Psoas muscle (tissue), 8 donors: ENCODE data around the gene BICC1. TPM values are rescaled to one million over a fixed set of nuclear protein-coding genes. Genes with fewer than 3 reads are reported as not detected.

Experiments
- ATAC-seq, 4 donors: fragments of 200-7000 bp; cut with Tn5 transposase; one replicate each; pipeline ENCODE4 v1.9.1; 2020; ENCODE audit warnings: moderate library complexity in 3 of 4, mild to moderate bottlenecking in 2 of 4
- DNase-seq, 2 donors: peaks; one replicate each; pipeline ENCODE4 v3.0.0-alpha.2; 2020
- H3K27ac ChIP-seq: fragments of 200-600 bp; one replicate; pipeline ENCODE4 v1.8.0; 2022
- H3K27me3 ChIP-seq, 3 donors: fragments of 200-600 bp in 1 of 3; one replicate each; pipeline versions ENCODE4 v1.6.1 to v1.8.0; 2013 to 2022; ENCODE audit warnings: low read length in 2 of 3, mild to moderate bottlenecking in 2 of 3, moderate library complexity in 1 of 3; ENCODE audit not compliant: insufficient read depth in 3 of 3
- H3K36me3 ChIP-seq, 2 donors: fragments of 200-600 bp in 1 of 2; one replicate each; pipeline versions ENCODE4 v1.6.1 to v1.8.0; 2013 to 2022; ENCODE audit warnings: low read depth in 1 of 2, mild to moderate bottlenecking in 1 of 2, moderate library complexity in 1 of 2; ENCODE audit not compliant: insufficient read depth in 1 of 2
- H3K4me1 ChIP-seq: fragments of 200-600 bp; one replicate; pipeline ENCODE4 v1.8.0; 2022
- H3K4me3 ChIP-seq: fragments of 200-600 bp; one replicate; pipeline ENCODE4 v1.8.0; 2022; ENCODE audit warnings: mild to moderate bottlenecking
- H3K9me3 ChIP-seq: fragments of 200-600 bp; one replicate; pipeline ENCODE4 v1.8.0; 2022
- CTCF ChIP-seq: fragments of 200-600 bp; IDR thresholded peaks from one replicate; pipeline ENCODE4 v1.8.0; 2022; ENCODE audit warnings: antibody characterized with exemption
- WGBS, 3 donors: extraction: QIAGEN DNeasy Blood & Tissue Kit; methylation state at CpG; one replicate each; pipeline versions ENCODE4 v1.1.6 to v1.1.7; 2013; 5-methylcytosine and 5-hydroxymethylcytosine counted together
- intact Hi-C, 2 donors: fragments of 100-400 bp; cut with DNase I; formaldehyde crosslinking; loops; one replicate each; pipeline versions ENCODE4 v1.11.0 to v1.14.2; 2022
- polyA plus RNA-seq, 3 donors: library from polyadenylated mRNA; stranded (reverse); fragments of 200-250 nt; gene quantifications; one replicate each; pipeline ENCODE4 v1.2.3, GENCODE V29; 2013
- total RNA-seq, 4 donors: library from RNA; stranded (reverse); fragmentation: NEBNext Ultra II Directional in 2 of 4; extraction: Animal tissue kit (Norgen Biotek cat#: 25700) in 2 of 4; gene quantifications; one replicate each; pipeline versions ENCODE4 v1.2.1 to v1.2.4, GENCODE V29; 2021 to 2023
- donor health status: healthy with polysubstance abuse.
- donor health status: DM: no; HTN: no; CAD: no; lungs with moderate emphysema.
- donor health status: Bipolar disorder and iron deficiency.
- donor health status: healthy.
- donor health status: DM: yes; HTN: yes; CAD: no.
- donor health status: DM: no; HTN: no; CAD: no.
- donor health status: DM: no; HTN: no; CAD: no.
- donor health status: DM: yes; HTN: yes; CAD: no.

BICC1 gene
- total and polyA plus RNA-seq, 7 donors, result 4.7 to 13.2 (median 6.9) TPM

GRCh38 chr10:58840840-58841435 is 328.3 kb downstream of the BICC1 start:
- 84 to 95% (median 89%) methylated on average over 1 of the region's 1 CpG for WGBS, 3 donors
- H3K27me3 ChIP-seq, result no peaks in the 10 kb centered on the region
- intact Hi-C loops, result no loop called here
- DNase-seq, result no peak
- no peaks in the 10 kb centered on the region for H3K36me3 ChIP-seq
- H3K4me1 ChIP-seq, result no peaks in the 10 kb centered on the region
- no peak overlapping the region for H3K4me3 ChIP-seq
- no peak for TF ChIP-seq CTCF
- H3K9me3 ChIP-seq, result no peaks in the 10 kb centered on the region
- H3K27ac ChIP-seq, result no peak overlapping the region
- ATAC-seq, result no peak

GRCh38 chr10:58842860-58843376 is 330.2 kb downstream of the BICC1 start:
- H3K4me3 ChIP-seq, result no peak overlapping the region
- no peaks in the 10 kb centered on the region for H3K4me1 ChIP-seq
- no peak overlapping the region for H3K27ac ChIP-seq
- 70 to 88% (median 71%) methylated on average over 4 of the region's 4 CpGs for WGBS, 3 donors
- H3K36me3 ChIP-seq, result no peaks in the 10 kb centered on the region
- DNase-seq, result no peak
- no peaks in the 10 kb centered on the region for H3K9me3 ChIP-seq
- H3K27me3 ChIP-seq, result no peaks in the 10 kb centered on the region
- intact Hi-C loops, result no loop called here
- no peak for ATAC-seq
- TF ChIP-seq CTCF, result no peak

GRCh38 chr10:58843760-58844159 is 331.1 kb downstream of the BICC1 start:
- no peaks in the 10 kb centered on the region for H3K27me3 ChIP-seq
- no peak overlapping the region for H3K27ac ChIP-seq
- H3K4me1 ChIP-seq, result no peaks in the 10 kb centered on the region
- TF ChIP-seq CTCF, result no peak
- 93 to 96% (median 93%) methylated on average over 4 of the region's 4 CpGs for WGBS, 3 donors
- intact Hi-C loops, result no loop called here
- ATAC-seq (no peak), DNase-seq (no peak)
- H3K4me3 ChIP-seq, result no peak overlapping the region
- H3K36me3 ChIP-seq, result no peaks in the 10 kb centered on the region
- H3K9me3 ChIP-seq, result no peaks in the 10 kb centered on the region

- Histone ChIP-seq H3K27me3 (no peaks in the 10 kb centered on the region), H3K4me1 (no peaks in the 10 kb centered on the region), H3K36me3 (no peaks in the 10 kb centered on the region), H3K4me3 (no peak overlapping the region), H3K27ac (no peak overlapping the region), H3K9me3 (no peaks in the 10 kb centered on the region)
- TF ChIP-seq CTCF, result no peak
- 78 to 88% (median 86%) methylated on average over 3 of the region's 3 CpGs for WGBS, 3 donors
- DNase-seq (no peak), ATAC-seq (no peak)
- intact Hi-C loops, result no loop called here
Measured at GRCh38 chr10:58844680-58845079, 332.0 kb downstream of the BICC1 start.

- DNase-seq (no peak), ATAC-seq (no peak)
- intact Hi-C loops, result no loop called here
- no peaks in the 10 kb centered on the region for H3K27me3 ChIP-seq
- no peaks in the 10 kb centered on the region for H3K9me3 ChIP-seq
- no peaks in the 10 kb centered on the region for H3K36me3 ChIP-seq
- no peak overlapping the region for H3K27ac ChIP-seq
- H3K4me3 ChIP-seq, result no peak overlapping the region
- H3K4me1 ChIP-seq, result no peaks in the 10 kb centered on the region
- no peak for TF ChIP-seq CTCF
- 59 to 82% (median 65%) methylated on average over 3 of the region's 3 CpGs for WGBS, 3 donors
Measured at GRCh38 chr10:58846856-58847255, 334.2 kb downstream of the BICC1 start.
